ENCODE data around the gene CACNA1S.

CACNA1S gene

DNA sequence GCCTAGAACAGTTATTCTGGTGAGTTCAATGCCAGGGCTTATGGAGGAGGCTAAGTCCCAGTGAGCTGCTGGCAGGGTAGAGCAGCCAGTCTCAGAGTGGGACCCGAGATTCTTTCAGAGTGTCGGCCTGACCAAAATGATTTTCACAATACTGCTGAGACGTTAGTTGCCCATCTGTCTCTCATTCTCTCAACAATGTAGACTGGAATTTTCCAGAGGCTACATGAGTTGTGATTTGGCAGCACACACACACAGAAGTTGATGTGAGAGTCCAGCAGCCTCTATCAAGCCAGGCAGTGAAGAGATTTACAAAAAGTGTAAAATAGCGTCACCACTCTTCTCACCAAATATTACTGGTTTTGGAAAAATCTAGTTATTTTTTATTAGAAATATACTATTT, 21.7 kb downstream of the CACNA1S start:
- FAIRE-seq: no peak

DNA sequence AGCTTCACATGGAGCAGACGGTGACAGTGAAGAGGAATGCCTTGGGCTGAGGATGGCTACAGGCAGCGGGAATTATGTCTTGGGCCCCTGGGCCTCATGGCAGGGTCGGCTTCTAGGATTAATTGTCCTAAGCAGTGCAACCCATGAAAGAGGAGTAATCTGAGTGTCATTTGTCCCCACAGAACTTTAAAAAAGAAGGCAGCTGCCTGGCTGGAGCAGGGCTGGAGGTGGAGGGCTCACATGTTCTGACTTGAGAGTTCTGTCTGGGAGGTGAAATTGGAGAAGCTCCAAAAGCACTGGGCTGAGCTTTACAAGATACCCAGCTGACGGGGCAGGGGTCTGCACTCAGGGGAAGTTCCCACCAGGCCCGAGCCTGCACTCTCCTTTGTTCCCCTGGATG, 22.6 kb downstream of the CACNA1S start:
- no peak for FAIRE-seq

DNA sequence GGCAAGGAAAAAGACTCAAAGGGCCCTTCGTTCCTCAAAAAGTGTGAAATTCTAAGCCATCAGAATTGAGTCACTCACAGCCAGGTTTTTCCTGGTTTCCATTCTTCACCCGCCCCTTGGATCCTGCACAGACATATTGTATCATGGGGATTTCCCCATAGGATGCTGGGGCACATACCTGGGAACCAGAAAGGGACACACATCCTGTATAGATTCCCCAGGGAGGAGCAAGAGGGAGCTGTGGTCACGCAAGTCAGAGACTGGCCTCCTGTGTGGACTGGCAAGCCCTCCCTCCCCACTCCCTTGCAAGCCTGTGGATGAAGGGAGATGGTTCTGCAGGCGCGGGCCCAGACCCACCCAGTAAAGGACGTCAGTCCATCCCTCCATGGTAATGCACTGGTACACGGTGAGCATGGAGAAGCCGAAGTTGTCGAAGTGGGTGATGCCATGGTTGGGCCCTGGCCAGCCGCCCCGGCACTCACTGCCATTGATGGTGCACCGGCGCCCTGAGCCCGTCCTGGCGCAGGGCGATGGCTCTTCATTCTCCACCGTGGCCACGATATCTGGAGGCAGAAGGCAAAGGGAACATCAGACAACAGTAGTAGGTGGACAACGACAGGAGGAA, 23.2 kb downstream of the CACNA1S start:
- no peak for FAIRE-seq

DNA sequence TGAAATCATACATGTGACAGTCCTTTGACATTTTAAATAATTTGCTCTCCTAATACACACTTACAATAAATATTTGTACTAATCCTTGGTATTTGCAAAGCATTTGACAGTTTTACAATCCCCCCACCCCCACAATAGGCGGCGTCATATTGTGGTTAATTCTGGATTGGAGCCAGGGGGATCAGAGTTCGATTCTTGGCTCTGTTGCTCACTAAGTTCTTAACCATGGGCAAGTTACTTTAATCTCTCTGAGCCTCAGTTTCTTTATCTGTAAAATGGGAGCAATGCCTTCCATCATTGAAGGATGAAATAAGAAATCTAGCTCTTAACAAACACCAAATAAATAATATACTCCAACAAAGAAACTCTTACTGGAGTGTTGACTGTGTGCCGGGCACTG, 23.8 kb downstream of the CACNA1S start:
- no peak for FAIRE-seq

DNA sequence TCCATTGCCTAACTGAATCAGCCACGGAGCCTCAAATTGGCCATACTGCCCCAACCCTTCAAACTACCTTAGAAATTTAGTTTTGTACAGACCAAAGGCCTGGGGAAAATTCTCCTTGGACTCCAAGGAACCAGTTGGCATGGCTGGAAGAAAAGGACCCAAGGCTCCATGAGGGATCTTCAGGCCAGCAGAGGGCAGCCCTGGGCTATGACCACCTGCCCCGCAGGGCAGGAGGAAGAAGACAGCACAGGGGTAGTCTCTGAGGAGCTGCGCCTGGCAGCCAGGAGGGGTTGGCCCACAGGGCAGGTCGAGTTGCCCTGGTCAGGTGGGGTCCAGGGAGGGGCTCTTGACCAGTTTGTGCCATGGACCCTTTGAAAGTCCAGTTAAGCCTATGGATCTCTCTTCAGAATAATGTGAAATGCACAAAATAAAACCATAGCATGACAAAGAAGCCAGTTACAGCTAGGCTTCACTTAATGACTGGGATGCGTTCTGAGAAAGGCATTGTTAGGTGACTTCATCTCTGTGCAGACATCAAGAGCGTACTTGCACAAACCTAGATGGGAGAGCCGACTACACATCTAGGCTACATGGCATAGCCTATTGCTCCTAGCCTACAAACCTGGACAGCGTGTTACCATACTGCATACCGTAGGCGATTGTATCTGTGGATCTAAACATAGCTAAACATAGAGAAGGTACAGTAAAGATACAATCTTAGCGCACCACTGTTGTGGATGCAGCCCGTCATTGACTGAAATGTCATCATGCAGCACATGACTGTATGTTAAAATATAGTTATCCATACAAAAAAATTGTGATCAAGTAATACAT, 26.1 kb downstream of the CACNA1S start:
- no peak for FAIRE-seq

DNA sequence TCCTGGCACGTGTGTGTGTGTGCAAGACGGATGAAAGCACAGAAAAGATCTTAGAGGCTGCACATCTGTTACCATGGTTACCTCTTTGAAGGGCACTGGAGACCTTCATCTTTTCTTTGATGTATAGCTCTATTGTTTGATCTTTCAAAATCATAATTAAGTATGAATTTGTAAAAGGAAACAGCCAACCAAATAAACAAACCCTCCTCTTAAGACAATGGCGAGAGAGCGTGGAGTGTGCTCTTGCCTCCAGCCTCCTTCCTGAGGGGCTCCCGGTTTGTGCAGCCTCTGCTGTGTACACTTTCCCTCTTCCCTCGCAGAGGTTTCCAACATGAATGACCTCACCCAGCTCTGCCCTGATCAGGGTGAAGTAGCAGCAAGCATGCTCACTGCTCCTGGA, 27.9 kb downstream of the CACNA1S start:
- no peak for FAIRE-seq

DNA sequence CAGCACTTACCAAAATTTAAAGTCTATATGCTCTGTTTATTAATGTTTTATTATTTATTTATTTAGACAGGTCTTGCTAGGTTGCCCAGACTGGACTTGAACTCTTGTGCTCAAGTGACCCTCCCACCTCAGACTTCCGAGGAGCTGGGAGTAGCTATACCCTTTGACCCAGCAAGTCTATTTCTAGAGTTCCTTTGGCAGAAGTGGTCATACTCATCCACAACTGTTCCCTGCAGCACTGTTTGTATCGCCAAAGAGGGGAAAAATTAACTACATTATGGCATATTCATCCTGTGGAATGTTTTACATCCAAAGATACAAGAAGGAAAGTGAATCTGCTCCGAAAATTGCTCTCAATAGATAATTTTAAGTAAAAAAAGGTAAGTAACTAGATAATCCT, 28.5 kb downstream of the CACNA1S start:
- FAIRE-seq: no peak

DNA sequence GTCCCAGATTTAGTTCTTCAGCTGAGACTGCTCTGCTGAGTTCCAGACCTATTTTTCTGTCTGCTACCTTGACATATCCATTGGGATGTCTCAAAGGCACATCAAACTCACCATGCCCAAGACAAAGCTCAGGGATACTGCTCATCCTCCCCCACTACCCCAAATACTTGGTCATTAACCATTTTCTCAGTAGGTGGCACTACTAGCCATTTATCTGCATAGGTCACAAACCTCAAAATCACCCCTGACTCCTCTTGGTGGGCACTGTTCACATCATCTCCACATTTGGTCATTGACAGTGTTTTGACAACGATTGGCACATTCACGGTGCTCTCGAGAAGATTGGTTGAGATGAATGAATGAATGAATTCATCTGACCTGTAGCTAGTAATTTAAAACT, 32.1 kb downstream of the CACNA1S start:
- FAIRE-seq: no peak

DNA sequence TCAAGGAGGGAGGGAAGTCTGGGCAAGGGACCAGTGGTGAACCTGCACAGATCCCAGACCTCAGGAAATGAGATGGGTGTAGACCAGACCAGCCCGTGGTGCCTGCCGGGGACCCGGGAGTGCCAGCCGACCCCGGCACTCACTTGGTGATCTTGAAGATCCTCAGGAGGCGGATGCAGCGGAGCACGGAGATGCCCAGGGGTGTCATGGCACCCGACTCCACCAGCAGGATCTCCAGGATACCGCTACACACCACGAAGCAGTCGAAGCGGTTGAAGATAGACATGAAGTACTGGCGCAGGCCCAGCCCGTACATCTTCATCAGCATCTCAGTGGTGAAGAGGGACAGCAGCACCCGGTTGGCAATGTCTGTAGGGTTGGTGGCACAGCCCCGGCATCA, 34.5 kb downstream of the CACNA1S start:
- FAIRE-seq: no peak

DNA sequence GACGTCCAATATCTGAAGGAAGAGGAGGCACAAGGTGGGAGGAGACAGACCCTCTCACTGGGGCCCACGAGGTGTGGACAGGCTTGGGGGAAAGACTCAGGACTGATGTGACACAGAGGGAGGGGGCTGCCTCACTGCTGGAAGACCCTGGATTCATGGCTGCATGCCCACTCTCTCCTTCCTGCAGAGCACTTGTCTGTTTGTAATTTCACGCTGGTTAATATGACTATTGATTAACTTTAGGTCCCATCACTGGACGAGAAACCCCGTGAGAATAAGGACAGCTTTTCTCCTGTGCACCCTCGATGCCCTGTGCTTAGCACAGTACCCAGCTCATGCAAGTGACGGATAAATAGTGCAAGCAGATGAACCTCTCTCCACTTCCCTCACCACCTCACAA, 35.1 kb downstream of the CACNA1S start:
- no peak for FAIRE-seq

DNA sequence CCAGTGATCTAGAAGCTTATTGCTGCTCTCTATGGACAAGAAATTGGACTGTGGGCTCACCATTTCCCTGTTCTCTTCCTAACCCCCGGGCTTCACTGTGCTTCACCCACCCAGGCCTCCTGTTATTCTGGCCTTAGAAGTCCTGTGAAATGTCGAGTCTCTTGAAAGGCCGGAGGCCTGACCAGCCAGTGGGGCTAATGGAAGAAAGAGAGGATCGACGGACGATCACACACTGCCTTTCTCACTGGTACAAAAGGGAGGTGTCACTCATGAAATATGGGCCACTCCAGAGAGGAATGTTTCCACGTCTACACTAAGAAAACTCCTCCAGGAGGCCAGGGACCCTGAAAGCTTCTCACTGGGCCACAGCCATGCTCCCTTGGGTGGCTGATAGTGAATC, 36.1 kb downstream of the CACNA1S start:
- no peak for FAIRE-seq

DNA sequence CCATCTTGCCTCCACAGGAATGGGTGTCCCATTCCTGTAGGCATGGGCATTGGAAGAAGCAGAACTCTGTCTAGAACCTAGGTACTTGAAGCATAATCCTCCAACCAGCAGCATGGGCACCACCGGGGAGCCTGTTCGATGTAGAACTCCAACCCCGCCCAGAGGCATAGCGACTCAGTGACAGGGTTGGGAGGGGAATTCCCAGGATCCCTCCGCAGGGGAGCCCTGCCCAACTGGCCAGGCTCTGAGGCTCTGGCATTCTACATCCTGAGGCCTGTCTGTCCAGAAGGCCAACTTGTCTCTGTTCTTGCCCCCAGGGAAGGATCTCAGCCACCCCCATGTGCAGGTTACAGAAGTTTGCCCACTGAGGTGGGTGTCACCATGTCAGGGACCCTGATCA, 38.2 kb downstream of the CACNA1S start:
- no peak for FAIRE-seq

DNA sequence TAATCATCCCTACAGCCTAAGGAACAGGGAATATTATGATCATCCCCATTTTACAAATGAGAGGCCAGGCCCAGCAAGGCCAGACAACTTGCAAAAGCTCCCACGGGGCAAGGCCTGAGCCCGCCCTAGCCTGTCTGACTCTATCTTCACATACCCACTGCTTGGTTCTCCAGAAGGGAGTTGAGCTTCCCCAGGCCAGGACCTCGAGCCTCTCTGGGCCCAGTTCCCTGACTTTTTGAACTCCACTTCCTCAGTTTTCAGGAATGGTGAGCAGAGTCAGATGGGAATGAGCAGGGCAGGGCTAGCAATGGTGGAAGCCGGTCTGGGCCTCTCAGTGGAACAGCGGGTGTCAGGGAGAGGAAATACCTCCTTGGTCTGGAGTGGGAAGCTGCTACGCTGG, 39.3 kb downstream of the CACNA1S start:
- FAIRE-seq: no peak

DNA sequence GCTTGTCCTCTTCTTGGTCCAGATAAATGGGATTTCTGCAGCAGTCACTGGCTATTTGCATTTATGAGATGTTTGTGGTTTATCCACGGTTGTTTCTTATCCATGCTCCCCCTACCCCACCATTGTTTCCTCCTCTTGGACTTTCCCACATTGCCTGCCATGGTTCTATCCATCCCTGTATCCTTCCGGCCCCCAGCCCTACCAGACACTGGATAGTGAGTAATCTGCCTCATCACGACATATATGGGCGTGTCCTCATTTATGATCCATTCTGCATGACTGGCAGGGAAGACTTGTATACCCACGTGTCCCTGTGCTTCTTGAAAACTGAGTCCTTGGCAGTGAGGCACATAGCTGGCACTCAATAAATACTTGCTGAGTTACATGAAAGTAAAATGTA, 40.1 kb downstream of the CACNA1S start:
- FAIRE-seq: no peak

DNA sequence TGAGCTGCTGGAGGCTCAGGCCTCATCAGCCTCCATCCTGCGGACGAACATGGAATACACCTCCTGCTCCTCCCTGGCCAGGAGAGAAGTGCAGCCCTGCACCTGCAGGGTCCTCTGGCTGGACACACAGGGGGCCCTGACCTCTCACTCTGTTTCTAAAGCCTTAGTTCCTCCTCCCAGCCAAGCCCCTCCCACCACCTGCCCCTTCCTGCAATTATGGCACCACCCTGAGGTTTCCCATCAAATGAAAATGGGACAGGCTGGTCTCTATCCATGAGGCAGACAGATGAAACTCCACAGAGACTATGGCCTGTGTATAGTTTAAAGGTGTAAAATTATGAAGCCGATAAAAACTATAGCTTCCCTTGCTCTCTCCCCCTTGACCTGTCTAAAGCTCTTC, 42.6 kb downstream of the CACNA1S start:
- no peak for FAIRE-seq

DNA sequence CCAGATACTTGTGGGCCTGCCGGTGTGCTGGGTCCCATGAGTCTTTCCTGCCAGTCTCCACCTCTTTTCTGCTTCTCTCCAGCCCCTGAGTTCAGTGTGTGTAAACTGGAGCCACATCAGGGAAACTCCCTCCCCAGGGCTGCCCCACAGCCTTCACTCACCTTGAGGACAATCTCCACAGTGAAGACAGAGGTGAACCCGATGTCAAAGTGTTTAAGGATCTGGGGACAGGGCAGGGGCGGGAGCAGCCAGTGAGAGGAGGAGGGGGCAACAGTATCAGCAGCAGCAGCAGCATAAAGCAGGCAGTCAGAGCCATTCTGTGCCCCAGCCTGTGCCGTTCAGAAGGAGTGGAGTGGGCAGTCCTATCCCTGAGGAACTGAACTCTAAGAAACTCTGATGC, 43.2 kb downstream of the CACNA1S start:
- no peak for FAIRE-seq

DNA sequence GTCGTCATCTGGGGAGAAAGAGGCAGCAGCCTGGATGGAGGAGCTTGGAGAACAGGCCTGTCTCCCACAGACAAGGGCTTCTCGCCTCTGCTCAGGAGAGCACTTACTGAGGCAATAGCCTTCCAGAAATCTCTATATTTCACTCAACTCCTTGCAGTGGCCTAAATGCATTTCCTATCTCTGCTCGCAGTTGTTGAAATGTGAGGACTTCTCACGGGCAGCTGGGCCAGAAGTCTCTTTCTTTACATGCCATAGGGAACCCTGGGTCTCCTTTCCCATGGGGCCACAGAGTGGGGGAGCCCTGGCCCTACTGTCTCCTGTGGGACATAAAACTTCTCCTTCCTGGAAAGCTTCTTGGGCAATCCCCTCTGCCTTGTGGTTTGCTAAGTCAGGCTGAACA, 45.2 kb downstream of the CACNA1S start:
- FAIRE-seq: no peak

DNA sequence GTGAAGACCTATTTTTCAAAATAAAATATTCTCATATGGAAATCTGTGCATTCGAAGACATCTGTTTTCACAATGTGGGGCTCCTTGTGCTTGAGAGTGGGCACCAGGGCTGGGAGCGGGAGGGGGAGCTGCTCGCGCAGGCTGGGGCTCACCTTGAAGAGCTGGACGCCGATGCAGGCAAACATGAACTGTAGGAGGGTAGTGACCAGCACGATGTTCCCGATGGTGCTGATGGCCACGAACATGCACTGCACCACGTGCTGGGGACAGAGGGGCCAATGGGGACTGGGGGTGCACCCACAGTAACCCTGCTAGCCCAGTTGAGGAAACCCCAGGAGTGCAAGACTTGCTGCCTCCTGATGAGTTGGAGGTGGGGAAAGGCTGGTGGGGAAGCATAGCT, 46.5 kb downstream of the CACNA1S start:
- no peak for FAIRE-seq

DNA sequence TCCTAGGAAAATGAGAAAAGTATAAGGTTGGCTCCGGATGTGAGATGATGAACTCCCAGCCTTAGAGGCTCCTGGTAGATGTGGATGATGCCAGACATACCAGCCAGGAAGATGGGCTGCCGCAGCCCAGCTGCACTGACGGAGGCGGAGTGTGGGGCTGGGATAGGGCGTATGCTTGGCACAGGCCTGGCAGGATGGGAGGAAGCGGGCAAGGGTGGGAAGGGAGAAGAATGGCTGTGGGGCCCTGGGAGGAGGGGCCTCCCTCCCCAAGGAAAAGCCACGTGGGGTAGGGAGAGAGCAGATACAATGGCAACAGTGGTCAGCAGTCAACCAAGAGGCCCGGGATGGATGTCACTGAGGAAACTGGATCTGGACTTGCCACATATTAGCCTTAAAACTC, 47.4 kb downstream of the CACNA1S start:
- FAIRE-seq: no peak

DNA sequence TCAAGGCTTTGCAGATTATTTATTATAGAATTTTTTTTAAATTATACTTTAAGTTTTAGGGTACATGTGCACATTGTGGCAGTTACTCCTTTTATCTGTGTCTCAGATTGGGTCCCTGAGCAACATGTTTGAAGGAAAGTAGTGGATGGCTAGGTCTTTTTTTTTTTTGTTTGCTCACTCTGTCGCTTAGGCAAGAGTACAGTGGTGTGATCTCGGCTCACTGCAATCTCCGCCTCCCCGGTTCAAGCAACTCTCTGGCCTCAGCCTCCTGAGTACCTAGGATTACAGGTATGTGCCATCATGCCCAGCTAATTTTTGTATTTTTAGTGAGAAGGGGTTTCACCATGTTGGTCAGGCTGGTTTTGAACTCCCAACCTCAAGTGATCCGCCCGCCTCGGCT, 49.1 kb downstream of the CACNA1S start:
- no peak for FAIRE-seq

DNA sequence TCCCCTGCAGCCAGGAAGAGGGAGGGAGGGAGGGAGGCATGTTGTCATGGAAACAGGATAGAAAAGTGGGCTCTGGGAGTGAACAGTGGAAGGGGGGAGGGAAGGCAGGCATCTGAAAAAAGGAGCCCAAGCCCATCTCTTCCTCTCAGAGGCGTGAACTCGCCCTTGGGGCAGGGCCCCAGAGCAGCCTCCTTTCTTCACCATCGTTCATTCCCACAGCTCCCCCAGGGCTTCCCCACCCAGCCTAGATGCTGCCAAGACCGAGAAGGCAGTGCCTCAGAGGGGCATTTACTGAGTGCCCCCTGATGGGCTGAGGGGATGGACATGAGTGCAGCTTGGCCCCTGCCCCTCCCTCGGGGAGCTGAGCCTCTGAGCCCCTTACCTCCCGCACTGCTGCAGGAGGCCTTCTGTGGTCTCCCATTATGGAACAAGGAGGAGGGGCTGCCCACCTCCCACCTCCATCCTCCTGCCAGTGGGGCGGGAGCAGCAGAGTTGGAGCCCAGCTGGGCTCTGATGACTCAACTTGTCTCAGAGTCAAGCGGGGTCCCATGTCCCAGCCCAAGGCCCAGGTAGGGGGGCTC, 49.6 kb downstream of the CACNA1S start:
- FAIRE-seq: no peak

DNA sequence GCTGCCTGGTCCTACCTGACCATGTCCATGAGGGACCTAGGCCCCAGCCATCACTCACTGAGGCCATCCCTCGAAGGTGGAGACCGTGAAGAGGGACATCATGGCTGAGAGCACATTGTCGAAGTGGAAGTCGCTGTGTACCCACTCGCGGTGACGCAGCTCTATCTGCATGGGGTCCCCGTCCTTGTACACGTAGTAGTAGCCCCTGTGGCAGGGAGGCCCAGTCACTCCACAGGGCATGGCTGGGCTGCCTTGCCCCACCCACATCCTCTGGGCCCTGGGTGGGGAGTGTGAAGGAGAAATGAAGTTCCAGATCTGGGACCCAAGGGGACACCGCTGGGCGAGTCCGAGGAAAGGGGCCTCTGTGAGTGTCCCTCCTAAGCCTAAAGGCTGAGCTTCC, 50.3 kb downstream of the CACNA1S start:
- FAIRE-seq: no peak

DNA sequence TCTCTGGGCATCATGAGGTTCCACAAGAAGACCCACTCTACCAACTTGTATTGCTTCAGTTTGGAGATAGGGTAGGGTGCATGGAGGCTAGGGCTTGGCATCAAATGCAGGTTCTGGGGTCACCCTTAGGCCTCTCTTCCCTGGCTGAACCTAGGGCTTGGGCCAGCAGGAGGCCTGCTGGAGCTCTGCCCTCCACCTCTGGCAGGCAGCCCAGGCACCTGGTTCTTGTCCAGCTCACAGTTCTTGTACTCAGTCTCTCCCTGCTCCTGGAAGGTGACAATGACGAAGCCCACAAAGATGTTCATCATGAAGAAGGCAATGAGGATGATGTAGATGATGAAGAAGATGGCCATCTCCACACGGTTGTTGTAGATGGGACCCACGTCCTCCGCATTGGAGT, 51.2 kb downstream of the CACNA1S start:
- FAIRE-seq: no peak

DNA sequence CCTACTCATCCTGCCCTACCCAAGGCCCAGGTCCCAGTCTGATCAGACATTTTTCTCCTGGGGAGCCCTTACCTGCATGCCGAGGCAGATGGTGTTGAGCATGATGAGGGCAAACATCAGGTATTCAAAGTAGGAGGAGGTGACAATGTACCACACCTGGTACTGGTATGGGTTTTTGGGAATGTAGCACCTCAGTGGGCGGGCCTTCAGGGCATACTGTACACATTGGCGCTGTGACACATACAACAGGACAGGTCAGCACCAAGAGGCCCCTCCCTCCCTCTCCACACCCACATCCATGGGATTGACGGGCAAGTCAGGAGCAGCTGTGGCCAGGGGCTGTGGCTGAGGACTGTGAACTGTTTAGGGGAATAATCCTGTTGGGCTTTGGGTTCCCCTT, 51.6 kb downstream of the CACNA1S start:
- no peak for FAIRE-seq
